ENCODE results near the gene CLDN9.

DNA sequence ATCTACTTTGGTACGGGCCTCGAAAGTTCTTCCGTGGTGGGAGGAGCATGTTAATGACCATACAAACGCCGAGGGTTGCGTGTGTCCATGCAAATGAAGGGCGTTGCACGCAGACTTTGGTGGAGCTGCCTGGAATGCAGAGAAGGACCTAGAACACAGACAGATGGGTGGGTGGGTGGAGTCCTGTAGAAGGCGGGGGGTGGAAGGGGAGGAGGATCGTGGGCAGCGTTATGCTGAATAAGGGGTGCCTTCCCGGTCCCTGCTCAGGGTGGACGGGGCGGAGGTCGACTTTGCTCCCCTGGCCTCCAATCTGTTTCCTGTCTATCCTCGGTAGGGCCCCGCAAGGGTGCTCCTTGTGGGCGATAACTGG, 44.4 kb upstream of the CLDN9 start:
- TF ChIP-seq, protein P1, sequence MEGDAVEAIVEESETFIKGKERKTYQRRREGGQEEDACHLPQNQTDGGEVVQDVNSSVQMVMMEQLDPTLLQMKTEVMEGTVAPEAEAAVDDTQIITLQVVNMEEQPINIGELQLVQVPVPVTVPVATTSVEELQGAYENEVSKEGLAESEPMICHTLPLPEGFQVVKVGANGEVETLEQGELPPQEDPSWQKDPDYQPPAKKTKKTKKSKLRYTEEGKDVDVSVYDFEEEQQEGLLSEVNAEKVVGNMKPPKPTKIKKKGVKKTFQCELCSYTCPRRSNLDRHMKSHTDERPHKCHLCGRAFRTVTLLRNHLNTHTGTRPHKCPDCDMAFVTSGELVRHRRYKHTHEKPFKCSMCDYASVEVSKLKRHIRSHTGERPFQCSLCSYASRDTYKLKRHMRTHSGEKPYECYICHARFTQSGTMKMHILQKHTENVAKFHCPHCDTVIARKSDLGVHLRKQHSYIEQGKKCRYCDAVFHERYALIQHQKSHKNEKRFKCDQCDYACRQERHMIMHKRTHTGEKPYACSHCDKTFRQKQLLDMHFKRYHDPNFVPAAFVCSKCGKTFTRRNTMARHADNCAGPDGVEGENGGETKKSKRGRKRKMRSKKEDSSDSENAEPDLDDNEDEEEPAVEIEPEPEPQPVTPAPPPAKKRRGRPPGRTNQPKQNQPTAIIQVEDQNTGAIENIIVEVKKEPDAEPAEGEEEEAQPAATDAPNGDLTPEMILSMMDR (IDR thresholded peaks at IDR 0.05; ENCODE audit: insufficient read depth, low read depth, low read length) = no peak
- TF ChIP-seq EZH2 (IDR thresholded peaks at IDR 0.05; ENCODE audit: insufficient read depth, low read length) = no peak

All from astrocyte (in vitro differentiated cells and primary cell).